ENCODE results near the gene APOA4.

Gene APOA4

GRCh38 chr11:116828632-116829524 lies 5.8 kb upstream of the APOA4 start:
- no peaks in the 10 kb centered on the region for H3K36me3 ChIP-seq (ENCODE audit: control insufficient read depth in 2 of 2, insufficient read depth in 1 of 2, low read length in 2 of 2)
- CTCF ChIA-PET: interaction anchor here (0.6 to 1.4 kb wide), 2 partner anchors 82 to 277 kb away, joined by 3 to 4 read pairs; no protein-coding TSS in a partner anchor
- H3K4me1 ChIP-seq (ENCODE audit: control insufficient read depth, insufficient read depth, low read length): no peaks in the 10 kb centered on the region
- no peak overlapping the region for H3K27ac ChIP-seq (ENCODE audit: extremely low read depth, low read depth, low read length)
- no peaks in the 10 kb centered on the region for H3K9me3 ChIP-seq (ENCODE audit: control insufficient read depth, insufficient read depth, low read depth, low read length)
- no peak for TF ChIP-seq GLIS1 (tag by site-specific recombination; IDR thresholded peaks at IDR 0.05)
- no peak for TF ChIP-seq ZNF488 (tag by site-specific recombination; IDR thresholded peaks at IDR 0.05)
- TF ChIP-seq, protein P1, sequence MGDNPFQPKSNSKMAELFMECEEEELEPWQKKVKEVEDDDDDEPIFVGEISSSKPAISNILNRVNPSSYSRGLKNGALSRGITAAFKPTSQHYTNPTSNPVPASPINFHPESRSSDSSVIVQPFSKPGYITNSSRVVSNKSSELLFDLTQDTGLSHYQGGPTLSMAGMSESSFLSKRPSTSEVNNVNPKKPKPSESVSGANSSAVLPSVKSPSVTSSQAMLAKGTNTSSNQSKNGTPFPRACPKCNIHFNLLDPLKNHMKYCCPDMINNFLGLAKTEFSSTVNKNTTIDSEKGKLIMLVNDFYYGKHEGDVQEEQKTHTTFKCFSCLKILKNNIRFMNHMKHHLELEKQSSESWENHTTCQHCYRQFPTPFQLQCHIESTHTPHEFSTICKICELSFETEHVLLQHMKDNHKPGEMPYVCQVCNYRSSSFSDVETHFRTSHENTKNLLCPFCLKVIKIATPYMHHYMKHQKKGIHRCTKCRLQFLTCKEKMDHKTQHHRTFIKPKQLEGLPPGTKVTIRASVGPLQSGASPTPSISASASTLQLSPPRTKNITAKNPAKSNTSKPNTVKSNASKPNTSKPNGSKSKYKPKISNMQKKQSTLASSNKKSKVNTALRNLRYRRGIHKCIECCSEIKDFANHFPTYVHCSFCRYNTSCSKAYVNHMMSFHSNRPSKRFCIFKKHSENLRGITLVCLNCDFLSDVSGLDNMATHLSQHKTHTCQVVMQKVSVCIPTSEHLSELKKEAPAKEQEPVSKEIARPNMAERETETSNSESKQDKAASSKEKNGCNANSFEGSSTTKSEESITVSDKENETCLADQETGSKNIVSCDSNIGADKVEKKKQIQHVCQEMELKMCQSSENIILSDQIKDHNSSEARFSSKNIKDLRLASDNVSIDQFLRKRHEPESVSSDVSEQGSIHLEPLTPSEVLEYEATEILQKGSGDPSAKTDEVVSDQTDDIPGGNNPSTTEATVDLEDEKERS (tag by site-specific recombination; IDR thresholded peaks at IDR 0.05): no peak
- no peak for TF ChIP-seq ZNF549 (tag by site-specific recombination; IDR thresholded peaks at IDR 0.05)
- POLR2A ChIA-PET: no interaction called here
- H3K4me3 ChIP-seq (ENCODE audit: low read depth, low read length): no peak overlapping the region

GRCh38 chr11:116827461-116827860 lies 4.4 kb upstream of the APOA4 start:
- CTCF ChIA-PET: interaction anchor here (0.9 to 1.4 kb wide), 3 partner anchors 17 to 279 kb away, joined by 3 to 5 read pairs (median 4); no protein-coding TSS in a partner anchor
- H3K36me3 ChIP-seq (ENCODE audit: control insufficient read depth in 2 of 2, insufficient read depth in 1 of 2, low read length in 2 of 2): no peaks in the 10 kb centered on the region
- no peak overlapping the region for H3K4me3 ChIP-seq (ENCODE audit: low read depth, low read length)
- TF ChIP-seq ZNF610 (tag by site-specific recombination; IDR thresholded peaks at IDR 0.05; ENCODE audit: borderline replicate concordance): no peak
- no peak for TF ChIP-seq SP3 (tag by site-specific recombination; IDR thresholded peaks at IDR 0.05)
- no peak for TF ChIP-seq ZNF501 (tag by site-specific recombination; IDR thresholded peaks at IDR 0.05)
- H3K4me1 ChIP-seq (ENCODE audit: control insufficient read depth, insufficient read depth, low read length): no peaks in the 10 kb centered on the region
- POLR2A ChIA-PET: no interaction called here
- no peak overlapping the region for H3K27ac ChIP-seq (ENCODE audit: extremely low read depth, low read depth, low read length)
- no peaks in the 10 kb centered on the region for H3K9me3 ChIP-seq (ENCODE audit: control insufficient read depth, insufficient read depth, low read depth, low read length)

- POLR2A ChIA-PET: no interaction called here
- Histone ChIP-seq H3K4me1 (ENCODE audit: control insufficient read depth, insufficient read depth, low read length) (no peaks in the 10 kb centered on the region), H3K9me3 (ENCODE audit: control insufficient read depth, insufficient read depth, low read depth, low read length) (no peaks in the 10 kb centered on the region), H3K27ac (ENCODE audit: extremely low read depth, low read depth, low read length) (no peak overlapping the region), H3K36me3 (ENCODE audit: control insufficient read depth in 2 of 2, insufficient read depth in 1 of 2, low read length in 2 of 2) (no peaks in the 10 kb centered on the region), H3K4me3 (ENCODE audit: low read depth, low read length) (no peak overlapping the region)
- no peak for TF ChIP-seq KLF1 (tag by site-specific recombination; IDR thresholded peaks at IDR 0.05)
- TF ChIP-seq ZNF560 (tag by site-specific recombination; IDR thresholded peaks at IDR 0.05; ENCODE audit: borderline replicate concordance): no peak
- no peak for TF ChIP-seq ZSCAN5A (tag by site-specific recombination; IDR thresholded peaks at IDR 0.05)
- TF ChIP-seq SCRT2 (tag by site-specific recombination; IDR thresholded peaks at IDR 0.05): 0 out of 2 replicates have a peak, but pooled peaks have one; percentile 29
- TF ChIP-seq, protein P2, sequence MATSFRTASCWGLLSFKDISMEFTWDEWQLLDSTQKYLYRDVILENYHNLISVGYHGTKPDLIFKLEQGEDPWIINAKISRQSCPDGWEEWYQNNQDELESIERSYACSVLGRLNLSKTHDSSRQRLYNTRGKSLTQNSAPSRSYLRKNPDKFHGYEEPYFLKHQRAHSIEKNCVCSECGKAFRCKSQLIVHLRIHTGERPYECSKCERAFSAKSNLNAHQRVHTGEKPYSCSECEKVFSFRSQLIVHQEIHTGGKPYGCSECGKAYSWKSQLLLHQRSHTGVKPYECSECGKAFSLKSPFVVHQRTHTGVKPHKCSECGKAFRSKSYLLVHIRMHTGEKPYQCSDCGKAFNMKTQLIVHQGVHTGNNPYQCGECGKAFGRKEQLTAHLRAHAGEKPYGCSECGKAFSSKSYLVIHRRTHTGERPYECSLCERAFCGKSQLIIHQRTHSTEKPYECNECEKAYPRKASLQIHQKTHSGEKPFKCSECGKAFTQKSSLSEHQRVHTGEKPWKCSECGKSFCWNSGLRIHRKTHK (tag by site-specific recombination; IDR thresholded peaks at IDR 0.05): no peak
- no peak for TF ChIP-seq ZNF843 (tag by site-specific recombination; IDR thresholded peaks at IDR 0.05)
- no peak for TF ChIP-seq ZNF530 (tag by site-specific recombination; IDR thresholded peaks at IDR 0.05; ENCODE audit: low read depth)
- CTCF ChIA-PET: interaction anchor here (0.9 to 1.2 kb wide), 2 partner anchors 10 to 36 kb away, joined by 3 to 4 read pairs; no protein-coding TSS in a partner anchor
Observed at GRCh38 chr11:116826751-116827431, 3.8 kb upstream of the APOA4 start.
